ENCODE results near the gene SCUBE1. TPM values are rescaled to one million over a fixed set of nuclear protein-coding genes. Genes with fewer than 3 reads are reported as not detected.

SCUBE1 gene
- total RNA-seq, 3 donors from 2014 or later = 0.48 to 0.98 (median 0.88) TPM

GRCh38 chr22:43222987-43223386, 120.2 kb downstream of the SCUBE1 start:
- TF ChIP-seq POLR2A (IDR thresholded peaks at IDR 0.05) (no peak), CTCF (IDR thresholded peaks at IDR 0.05) (no peak), POLR2AphosphoS5 (IDR thresholded peaks at IDR 0.05) (no peak)
- H3K36me3 ChIP-seq = no peaks in the 10 kb centered on the region
- no peaks in the 10 kb centered on the region for H3K9me3 ChIP-seq
- no peak overlapping the region for H3K4me3 ChIP-seq
- DNase-seq (ENCODE audit: low spot score in 2 of 2) = no peak
- H3K27me3 ChIP-seq = no peaks in the 10 kb centered on the region
- intact Hi-C loops (cut with DNase I; ENCODE audit: low total_unique reads) = no loop called here
- H3K27ac ChIP-seq = peak overlapping the region in 1 of 2 donors; percentile 3
- peaks cover 6 to 9% of the 10 kb centered on the region in 2 donors for H3K4me1 ChIP-seq

GRCh38 chr22:43222262-43222661, 120.9 kb downstream of the SCUBE1 start:
- no peaks in the 10 kb centered on the region for H3K27me3 ChIP-seq
- H3K27ac ChIP-seq = no peak overlapping the region
- TF ChIP-seq POLR2A (IDR thresholded peaks at IDR 0.05) (no peak), CTCF (IDR thresholded peaks at IDR 0.05) (no peak), POLR2AphosphoS5 (IDR thresholded peaks at IDR 0.05) (no peak)
- no peaks in the 10 kb centered on the region for H3K36me3 ChIP-seq
- DNase-seq (ENCODE audit: low spot score in 2 of 2) = no peak
- peaks cover 6 to 9% of the 10 kb centered on the region in 2 donors for H3K4me1 ChIP-seq
- no peak overlapping the region for H3K4me3 ChIP-seq
- no peaks in the 10 kb centered on the region for H3K9me3 ChIP-seq
- intact Hi-C loops (cut with DNase I; ENCODE audit: low total_unique reads) = no loop called here

- intact Hi-C loops (cut with DNase I; ENCODE audit: low total_unique reads) = no loop called here
- Histone ChIP-seq H3K4me3 (no peak overlapping the region), H3K27me3 (no peaks in the 10 kb centered on the region), H3K36me3 (no peaks in the 10 kb centered on the region), H3K4me1 (peaks cover 6% of the 10 kb centered on the region in 2 donors), H3K9me3 (no peaks in the 10 kb centered on the region), H3K27ac (no peak overlapping the region)
- TF ChIP-seq POLR2A (IDR thresholded peaks at IDR 0.05) (no peak), CTCF (IDR thresholded peaks at IDR 0.05) (no peak), POLR2AphosphoS5 (IDR thresholded peaks at IDR 0.05) (no peak)
- DNase-seq (ENCODE audit: low spot score in 2 of 2) = no peak
Measured at GRCh38 chr22:43220625-43221380, 122.4 kb downstream of the SCUBE1 start.

GRCh38 chr22:43218786-43219185, 124.4 kb downstream of the SCUBE1 start:
- intact Hi-C loops (cut with DNase I; ENCODE audit: low total_unique reads) = no loop called here
- peaks cover 6% of the 10 kb centered on the region in 2 donors for H3K4me1 ChIP-seq
- H3K9me3 ChIP-seq = no peaks in the 10 kb centered on the region
- H3K4me3 ChIP-seq = no peak overlapping the region
- TF ChIP-seq POLR2A (IDR thresholded peaks at IDR 0.05) (no peak), CTCF (IDR thresholded peaks at IDR 0.05) (no peak), POLR2AphosphoS5 (IDR thresholded peaks at IDR 0.05) (no peak)
- no peak for DNase-seq (ENCODE audit: low spot score in 2 of 2)
- no peaks in the 10 kb centered on the region for H3K36me3 ChIP-seq
- H3K27ac ChIP-seq = no peak overlapping the region
- no peaks in the 10 kb centered on the region for H3K27me3 ChIP-seq

- intact Hi-C loops (cut with DNase I; ENCODE audit: low total_unique reads) = no loop called here
- H3K9me3 ChIP-seq = no peaks in the 10 kb centered on the region
- H3K4me1 ChIP-seq = peaks cover 2% of the 10 kb centered on the region in 2 donors
- TF ChIP-seq CTCF (IDR thresholded peaks at IDR 0.05) = no peak
- no peak for TF ChIP-seq POLR2A (IDR thresholded peaks at IDR 0.05)
- no peak for TF ChIP-seq POLR2AphosphoS5 (IDR thresholded peaks at IDR 0.05)
- H3K36me3 ChIP-seq = no peaks in the 10 kb centered on the region
- H3K27ac ChIP-seq = no peak overlapping the region
- H3K27me3 ChIP-seq = no peaks in the 10 kb centered on the region
- no peak overlapping the region for H3K4me3 ChIP-seq
- DNase-seq (ENCODE audit: low spot score in 2 of 2) = no peak
Measured at GRCh38 chr22:43217285-43218030, 125.7 kb downstream of the SCUBE1 start.
